Colonic mucosa (tissue), 4 donors: Measurements from ENCODE around the gene PARK7. TPM values are rescaled to one million over a fixed set of nuclear protein-coding genes. Genes with fewer than 3 reads are reported as not detected.
A peak's percentile ranks its signal among the peaks of the same experiment; 100 is the strongest.
"Not testable (repeated sequence)": the region's sequence is repeated elsewhere in the genome, so short reads cannot be mapped to it uniquely, and the experiment has no call there.

Source experiments
- DNase-seq: peaks from one replicate; pipeline ENCODE4 v3.0.0-alpha.2; 2020
- H3K27ac ChIP-seq: fragments of 200-600 bp; one replicate; pipeline ENCODE4 v1.8.0; 2021
- H3K27me3 ChIP-seq: fragments of 200-600 bp; one replicate; pipeline ENCODE4 v1.8.0; 2021
- H3K36me3 ChIP-seq: fragments of 200-600 bp; one replicate; pipeline ENCODE4 v1.8.0; 2021
- H3K4me1 ChIP-seq: fragments of 200-600 bp; one replicate; pipeline ENCODE4 v1.8.0; 2021; ENCODE audit warnings: mild to moderate bottlenecking
- H3K4me3 ChIP-seq: fragments of 200-600 bp; one replicate; pipeline ENCODE4 v1.8.0; 2021
- H3K9ac ChIP-seq, 2 donors: one replicate each; pipeline ENCODE4 v1.7.0; 2013; ENCODE audit warnings: control low read depth in 2 of 2, low read depth in 2 of 2, low read length in 2 of 2
- H3K9me3 ChIP-seq: fragments of 200-600 bp; one replicate; pipeline ENCODE4 v1.8.0; 2021
- CTCF ChIP-seq: fragments of 200-600 bp; IDR thresholded peaks from one replicate; pipeline ENCODE4 v1.8.0; 2022; ENCODE audit warnings: antibody characterized with exemption, mild to moderate bottlenecking
- intact Hi-C: fragments of 100-400 bp; cut with DNase I; formaldehyde crosslinking; loops from one replicate; pipeline ENCODE4 v1.14.1; 2022
- total RNA-seq, 2 donors: library from RNA; stranded (reverse); fragmentation: NEBNext Ultra II Directional in 1 of 2; extraction: Animal tissue kit (Norgen Biotek cat#: 25700) in 1 of 2; gene quantifications; one replicate each; pipeline ENCODE4 v1.2.1, GENCODE V29; 2021
- donor health status: healthy.
- donor health status: DM: no; HTN: no; CAD: no.
- donor health status: DM: no; HTN: no; CAD: no.

Gene PARK7
- 100 to 1,000 TPM; 184 to 330 TPM for total RNA-seq

GRCh38 chr1:7961216-7962013 lies at the start of gene PARK7:
PARK7 (plus strand) TSS chr1:7961711; CDS start chr1:7962786, 1,075 bp downstream.
- intact Hi-C loops = no loop called here
- TF ChIP-seq CTCF = no peak
- H3K9me3 ChIP-seq = no peaks in the 10 kb centered on the region
- H3K36me3 ChIP-seq = no peaks in the 10 kb centered on the region
- H3K9ac ChIP-seq = peak within 1 kb of the TSS; percentile 87 to 93
- peak within 1 kb of the TSS; percentile 89 for H3K4me3 ChIP-seq
- peak within 1 kb of the TSS; percentile 89 for H3K27ac ChIP-seq
- peak; percentile 100 for DNase-seq
- H3K4me1 ChIP-seq = peaks cover 11% of the 10 kb centered on the region
- no peaks in the 10 kb centered on the region for H3K27me3 ChIP-seq

GRCh38 chr1:7912145-7912544 lies 49.4 kb upstream of the PARK7 start:
- Histone ChIP-seq H3K36me3 (no peaks in the 10 kb centered on the region), H3K27ac (no peak overlapping the region), H3K27me3 (no peaks in the 10 kb centered on the region), H3K4me1 (no peaks in the 10 kb centered on the region), H3K9ac (no peak overlapping the region), H3K9me3 (no peaks in the 10 kb centered on the region), H3K4me3 (no peak overlapping the region)
- no peak for DNase-seq
- intact Hi-C loops = no loop called here
- no peak for TF ChIP-seq CTCF

- peak; percentile 55 for DNase-seq
- no peak overlapping the region for H3K27ac ChIP-seq
- H3K4me1 ChIP-seq = no peaks in the 10 kb centered on the region
- H3K9ac ChIP-seq = no peak overlapping the region
- H3K27me3 ChIP-seq = no peaks in the 10 kb centered on the region
- no peak overlapping the region for H3K4me3 ChIP-seq
- no peak for TF ChIP-seq CTCF
- no peaks in the 10 kb centered on the region for H3K36me3 ChIP-seq
- intact Hi-C loops = no loop called here
- H3K9me3 ChIP-seq = no peaks in the 10 kb centered on the region
Observed at GRCh38 chr1:7912743-7913557, 48.6 kb upstream of the PARK7 start.

GRCh38 chr1:7915826-7916500 lies 45.5 kb upstream of the PARK7 start:
- DNase-seq = no peak
- no peak overlapping the region for H3K4me3 ChIP-seq
- H3K9ac ChIP-seq = no peak overlapping the region
- H3K4me1 ChIP-seq = no peaks in the 10 kb centered on the region
- no peaks in the 10 kb centered on the region for H3K9me3 ChIP-seq
- H3K27me3 ChIP-seq = no peaks in the 10 kb centered on the region
- H3K36me3 ChIP-seq = no peaks in the 10 kb centered on the region
- intact Hi-C loops = no loop called here
- no peak overlapping the region for H3K27ac ChIP-seq
- TF ChIP-seq CTCF = no peak

- TF ChIP-seq CTCF = no peak
- H3K36me3 ChIP-seq = no peaks in the 10 kb centered on the region
- intact Hi-C loops = no loop called here
- DNase-seq = no peak
- no peaks in the 10 kb centered on the region for H3K27me3 ChIP-seq
- H3K9me3 ChIP-seq = no peaks in the 10 kb centered on the region
- no peak overlapping the region for H3K9ac ChIP-seq
- H3K4me1 ChIP-seq = no peaks in the 10 kb centered on the region
- H3K4me3 ChIP-seq = no peak overlapping the region
- no peak overlapping the region for H3K27ac ChIP-seq
Observed at GRCh38 chr1:7916501-7916830, 45.0 kb upstream of the PARK7 start.

GRCh38 chr1:7917971-7918370 lies 43.5 kb upstream of the PARK7 start:
- H3K27ac ChIP-seq, H3K36me3 ChIP-seq, H3K4me3 ChIP-seq, DNase-seq, H3K4me1 ChIP-seq, H3K27me3 ChIP-seq, intact Hi-C loops, H3K9ac ChIP-seq, H3K9me3 ChIP-seq: not testable (repeated sequence)
